HepG2 (cell line): ENCODE data around the gene HOXD1. TPM values are rescaled to one million over a fixed set of nuclear protein-coding genes. Genes with fewer than 3 reads are reported as not detected.
A peak's percentile ranks its signal among the peaks of the same experiment; 100 is the strongest.

Experiments
- DR1 ChIP-seq: sonication (generic); formaldehyde crosslinking; IDR thresholded peaks from 2 replicates; pipeline ENCODE4 v1.8.0; 2021; ENCODE audit warnings: mild to moderate bottlenecking, missing genetic modification reagents, inconsistent platforms
- TMF1 ChIP-seq: sonication (generic); formaldehyde crosslinking; IDR thresholded peaks from 2 replicates; pipeline ENCODE4 v1.8.1; 2022; ENCODE audit warnings: low read depth, missing genetic modification reagents
- polyA plus RNA-seq, 8 experiments: library from polyadenylated mRNA; depleted of rRNA in 3 of 8; stranded (reverse) in 7 of 8; unstranded in 1 of 8; fragments of >200 nt; fragmentation: Illumina TruSeq in 4 of 8; extraction: Trizol in 4 of 8; gene quantifications; 2 replicates each; pipeline versions ENCODE4 v1.2.1 to v1.2.3, GENCODE V29; 2011 to 2016; ENCODE audit warnings: low read depth in 4 of 8, missing spikeins in 1 of 8, mixed read lengths in 1 of 8; ENCODE audit not compliant: insufficient read depth in 1 of 8
- total RNA-seq, 5 experiments: library from RNA; depleted of rRNA; stranded (reverse); fragments of >200 nt; fragmentation: Illumina TruSeq; extraction: Trizol; gene quantifications; 2 replicates each; pipeline ENCODE4 v1.2.3, GENCODE V29; 2016; ENCODE audit warnings: low read depth in 1 of 5
- TF ChIP-seq, protein P1 (sequence below): sonication (generic); formaldehyde crosslinking; IDR thresholded peaks from 2 replicates; pipeline ENCODE4; 2020; ENCODE audit warnings: missing genetic modification reagents, mild to moderate bottlenecking, borderline replicate concordance
- TF ChIP-seq, protein P2 (sequence below): sonication (generic); formaldehyde crosslinking; IDR thresholded peaks from 2 replicates; pipeline ENCODE4 v1.8.0; 2022; ENCODE audit warnings: mild to moderate bottlenecking, missing genetic modification reagents
- TF ChIP-seq, protein P3 (sequence below): sonication (generic); formaldehyde crosslinking; conservative IDR thresholded peaks from 2 replicates; pipeline ENCODE4 v1.8.0; 2022; ENCODE audit warnings: low read depth, missing genetic modification reagents
- TF ChIP-seq, protein P4 (sequence below): sonication (generic); formaldehyde crosslinking; IDR thresholded peaks from 2 replicates; pipeline ENCODE4 v1.5.0; 2020; ENCODE audit warnings: mild to moderate bottlenecking, missing genetic modification reagents, borderline replicate concordance
- TF ChIP-seq, protein P5 (sequence below): sonication (generic); formaldehyde crosslinking; IDR thresholded peaks from 2 replicates; pipeline ENCODE4 v1.4.0; 2020; ENCODE audit warnings: missing genetic modification reagents
- TF ChIP-seq, protein P6 (sequence below): sonication (generic); formaldehyde crosslinking; IDR thresholded peaks from 2 replicates; pipeline ENCODE4 v1.8.1; 2023; ENCODE audit warnings: missing genetic modification reagents, inconsistent platforms, borderline replicate concordance

The HOXD1 gene
- total and polyA plus RNA-seq, 2 of the 13 experiments (the other 11 are each of a cell fraction or from before 2014, with no cell fraction given): 10.0 to 22.3 TPM

DNA sequence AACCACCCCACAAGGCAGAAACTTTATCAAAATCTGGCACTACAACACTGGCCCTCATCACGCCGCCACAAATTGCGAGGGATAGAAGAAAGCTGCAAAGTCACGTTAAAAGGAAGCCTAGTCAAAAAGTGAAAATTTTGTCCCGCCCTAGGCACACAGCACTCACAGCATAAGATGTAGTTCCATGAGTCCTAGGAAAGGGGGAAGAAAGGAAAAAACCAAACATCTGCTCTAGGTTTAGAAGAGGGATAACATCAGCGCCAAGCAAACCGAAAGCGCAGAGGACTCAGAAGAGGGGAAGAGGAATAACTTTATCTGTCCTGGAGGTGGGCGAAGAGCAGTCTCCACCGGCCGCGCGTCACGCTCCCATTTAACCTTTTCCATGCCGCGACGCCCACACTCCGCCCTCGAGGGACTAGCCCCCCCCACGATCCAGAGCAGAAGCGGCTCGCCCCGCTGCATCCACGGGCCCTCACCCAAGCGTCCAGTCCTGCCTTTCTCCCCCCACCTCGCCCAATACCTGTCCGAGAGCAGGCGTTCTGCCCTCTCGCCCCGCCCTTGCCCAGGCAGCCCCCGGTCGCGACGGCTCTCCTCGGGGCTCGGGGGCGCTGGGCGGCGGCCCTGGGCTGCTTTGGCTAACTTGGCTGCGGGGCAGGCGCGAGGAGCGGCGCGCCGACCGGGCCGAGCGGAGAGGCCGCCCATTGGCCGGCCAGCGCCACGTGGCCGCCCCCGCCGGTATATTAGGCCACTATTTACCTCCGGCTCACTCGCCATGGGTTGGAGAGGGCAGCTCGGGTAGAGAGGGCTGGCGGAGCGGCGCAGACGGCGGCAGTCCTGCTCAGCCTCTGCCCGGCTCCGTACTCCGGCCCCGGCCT is at the start of gene HOXD1 (continued):
- TF ChIP-seq, protein P1, sequence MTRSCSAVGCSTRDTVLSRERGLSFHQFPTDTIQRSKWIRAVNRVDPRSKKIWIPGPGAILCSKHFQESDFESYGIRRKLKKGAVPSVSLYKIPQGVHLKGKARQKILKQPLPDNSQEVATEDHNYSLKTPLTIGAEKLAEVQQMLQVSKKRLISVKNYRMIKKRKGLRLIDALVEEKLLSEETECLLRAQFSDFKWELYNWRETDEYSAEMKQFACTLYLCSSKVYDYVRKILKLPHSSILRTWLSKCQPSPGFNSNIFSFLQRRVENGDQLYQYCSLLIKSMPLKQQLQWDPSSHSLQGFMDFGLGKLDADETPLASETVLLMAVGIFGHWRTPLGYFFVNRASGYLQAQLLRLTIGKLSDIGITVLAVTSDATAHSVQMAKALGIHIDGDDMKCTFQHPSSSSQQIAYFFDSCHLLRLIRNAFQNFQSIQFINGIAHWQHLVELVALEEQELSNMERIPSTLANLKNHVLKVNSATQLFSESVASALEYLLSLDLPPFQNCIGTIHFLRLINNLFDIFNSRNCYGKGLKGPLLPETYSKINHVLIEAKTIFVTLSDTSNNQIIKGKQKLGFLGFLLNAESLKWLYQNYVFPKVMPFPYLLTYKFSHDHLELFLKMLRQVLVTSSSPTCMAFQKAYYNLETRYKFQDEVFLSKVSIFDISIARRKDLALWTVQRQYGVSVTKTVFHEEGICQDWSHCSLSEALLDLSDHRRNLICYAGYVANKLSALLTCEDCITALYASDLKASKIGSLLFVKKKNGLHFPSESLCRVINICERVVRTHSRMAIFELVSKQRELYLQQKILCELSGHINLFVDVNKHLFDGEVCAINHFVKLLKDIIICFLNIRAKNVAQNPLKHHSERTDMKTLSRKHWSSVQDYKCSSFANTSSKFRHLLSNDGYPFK (CRISPR knock-in tag): peak; percentile 61
- TF ChIP-seq, protein P2, sequence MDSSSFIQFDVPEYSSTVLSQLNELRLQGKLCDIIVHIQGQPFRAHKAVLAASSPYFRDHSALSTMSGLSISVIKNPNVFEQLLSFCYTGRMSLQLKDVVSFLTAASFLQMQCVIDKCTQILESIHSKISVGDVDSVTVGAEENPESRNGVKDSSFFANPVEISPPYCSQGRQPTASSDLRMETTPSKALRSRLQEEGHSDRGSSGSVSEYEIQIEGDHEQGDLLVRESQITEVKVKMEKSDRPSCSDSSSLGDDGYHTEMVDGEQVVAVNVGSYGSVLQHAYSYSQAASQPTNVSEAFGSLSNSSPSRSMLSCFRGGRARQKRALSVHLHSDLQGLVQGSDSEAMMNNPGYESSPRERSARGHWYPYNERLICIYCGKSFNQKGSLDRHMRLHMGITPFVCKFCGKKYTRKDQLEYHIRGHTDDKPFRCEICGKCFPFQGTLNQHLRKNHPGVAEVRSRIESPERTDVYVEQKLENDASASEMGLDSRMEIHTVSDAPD (CRISPR knock-in tag): no peak
- TF ChIP-seq, protein P3, sequence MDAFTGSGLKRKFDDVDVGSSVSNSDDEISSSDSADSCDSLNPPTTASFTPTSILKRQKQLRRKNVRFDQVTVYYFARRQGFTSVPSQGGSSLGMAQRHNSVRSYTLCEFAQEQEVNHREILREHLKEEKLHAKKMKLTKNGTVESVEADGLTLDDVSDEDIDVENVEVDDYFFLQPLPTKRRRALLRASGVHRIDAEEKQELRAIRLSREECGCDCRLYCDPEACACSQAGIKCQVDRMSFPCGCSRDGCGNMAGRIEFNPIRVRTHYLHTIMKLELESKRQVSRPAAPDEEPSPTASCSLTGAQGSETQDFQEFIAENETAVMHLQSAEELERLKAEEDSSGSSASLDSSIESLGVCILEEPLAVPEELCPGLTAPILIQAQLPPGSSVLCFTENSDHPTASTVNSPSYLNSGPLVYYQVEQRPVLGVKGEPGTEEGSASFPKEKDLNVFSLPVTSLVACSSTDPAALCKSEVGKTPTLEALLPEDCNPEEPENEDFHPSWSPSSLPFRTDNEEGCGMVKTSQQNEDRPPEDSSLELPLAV (CRISPR knock-in tag): no peak
- no peak for TF ChIP-seq DR1 (CRISPR knock-in tag)
- peak; percentile 77; the same call in 1 of the 2 replicates for TF ChIP-seq TMF1 (CRISPR knock-in tag)
- TF ChIP-seq, protein P4, sequence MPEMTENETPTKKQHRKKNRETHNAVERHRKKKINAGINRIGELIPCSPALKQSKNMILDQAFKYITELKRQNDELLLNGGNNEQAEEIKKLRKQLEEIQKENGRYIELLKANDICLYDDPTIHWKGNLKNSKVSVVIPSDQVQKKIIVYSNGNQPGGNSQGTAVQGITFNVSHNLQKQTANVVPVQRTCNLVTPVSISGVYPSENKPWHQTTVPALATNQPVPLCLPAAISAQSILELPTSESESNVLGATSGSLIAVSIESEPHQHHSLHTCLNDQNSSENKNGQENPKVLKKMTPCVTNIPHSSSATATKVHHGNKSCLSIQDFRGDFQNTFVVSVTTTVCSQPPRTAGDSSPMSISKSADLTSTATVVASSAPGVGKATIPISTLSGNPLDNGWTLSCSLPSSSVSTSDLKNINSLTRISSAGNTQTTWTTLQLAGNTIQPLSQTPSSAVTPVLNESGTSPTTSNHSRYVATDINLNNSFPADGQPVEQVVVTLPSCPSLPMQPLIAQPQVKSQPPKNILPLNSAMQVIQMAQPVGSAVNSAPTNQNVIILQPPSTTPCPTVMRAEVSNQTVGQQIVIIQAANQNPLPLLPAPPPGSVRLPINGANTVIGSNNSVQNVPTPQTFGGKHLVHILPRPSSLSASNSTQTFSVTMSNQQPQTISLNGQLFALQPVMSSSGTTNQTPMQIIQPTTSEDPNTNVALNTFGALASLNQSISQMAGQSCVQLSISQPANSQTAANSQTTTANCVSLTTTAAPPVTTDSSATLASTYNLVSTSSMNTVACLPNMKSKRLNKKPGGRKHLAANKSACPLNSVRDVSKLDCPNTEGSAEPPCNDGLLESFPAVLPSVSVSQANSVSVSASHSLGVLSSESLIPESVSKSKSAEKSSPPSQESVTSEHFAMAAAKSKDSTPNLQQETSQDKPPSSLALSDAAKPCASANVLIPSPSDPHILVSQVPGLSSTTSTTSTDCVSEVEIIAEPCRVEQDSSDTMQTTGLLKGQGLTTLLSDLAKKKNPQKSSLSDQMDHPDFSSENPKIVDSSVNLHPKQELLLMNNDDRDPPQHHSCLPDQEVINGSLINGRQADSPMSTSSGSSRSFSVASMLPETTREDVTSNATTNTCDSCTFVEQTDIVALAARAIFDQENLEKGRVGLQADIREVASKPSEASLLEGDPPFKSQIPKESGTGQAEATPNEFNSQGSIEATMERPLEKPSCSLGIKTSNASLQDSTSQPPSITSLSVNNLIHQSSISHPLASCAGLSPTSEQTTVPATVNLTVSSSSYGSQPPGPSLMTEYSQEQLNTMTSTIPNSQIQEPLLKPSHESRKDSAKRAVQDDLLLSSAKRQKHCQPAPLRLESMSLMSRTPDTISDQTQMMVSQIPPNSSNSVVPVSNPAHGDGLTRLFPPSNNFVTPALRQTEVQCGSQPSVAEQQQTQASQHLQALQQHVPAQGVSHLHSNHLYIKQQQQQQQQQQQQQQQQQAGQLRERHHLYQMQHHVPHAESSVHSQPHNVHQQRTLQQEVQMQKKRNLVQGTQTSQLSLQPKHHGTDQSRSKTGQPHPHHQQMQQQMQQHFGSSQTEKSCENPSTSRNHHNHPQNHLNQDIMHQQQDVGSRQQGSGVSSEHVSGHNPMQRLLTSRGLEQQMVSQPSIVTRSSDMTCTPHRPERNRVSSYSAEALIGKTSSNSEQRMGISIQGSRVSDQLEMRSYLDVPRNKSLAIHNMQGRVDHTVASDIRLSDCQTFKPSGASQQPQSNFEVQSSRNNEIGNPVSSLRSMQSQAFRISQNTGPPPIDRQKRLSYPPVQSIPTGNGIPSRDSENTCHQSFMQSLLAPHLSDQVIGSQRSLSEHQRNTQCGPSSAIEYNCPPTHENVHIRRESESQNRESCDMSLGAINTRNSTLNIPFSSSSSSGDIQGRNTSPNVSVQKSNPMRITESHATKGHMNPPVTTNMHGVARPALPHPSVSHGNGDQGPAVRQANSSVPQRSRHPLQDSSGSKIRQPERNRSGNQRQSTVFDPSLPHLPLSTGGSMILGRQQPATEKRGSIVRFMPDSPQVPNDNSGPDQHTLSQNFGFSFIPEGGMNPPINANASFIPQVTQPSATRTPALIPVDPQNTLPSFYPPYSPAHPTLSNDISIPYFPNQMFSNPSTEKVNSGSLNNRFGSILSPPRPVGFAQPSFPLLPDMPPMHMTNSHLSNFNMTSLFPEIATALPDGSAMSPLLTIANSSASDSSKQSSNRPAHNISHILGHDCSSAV (CRISPR knock-in tag): no peak
- TF ChIP-seq, protein P5, sequence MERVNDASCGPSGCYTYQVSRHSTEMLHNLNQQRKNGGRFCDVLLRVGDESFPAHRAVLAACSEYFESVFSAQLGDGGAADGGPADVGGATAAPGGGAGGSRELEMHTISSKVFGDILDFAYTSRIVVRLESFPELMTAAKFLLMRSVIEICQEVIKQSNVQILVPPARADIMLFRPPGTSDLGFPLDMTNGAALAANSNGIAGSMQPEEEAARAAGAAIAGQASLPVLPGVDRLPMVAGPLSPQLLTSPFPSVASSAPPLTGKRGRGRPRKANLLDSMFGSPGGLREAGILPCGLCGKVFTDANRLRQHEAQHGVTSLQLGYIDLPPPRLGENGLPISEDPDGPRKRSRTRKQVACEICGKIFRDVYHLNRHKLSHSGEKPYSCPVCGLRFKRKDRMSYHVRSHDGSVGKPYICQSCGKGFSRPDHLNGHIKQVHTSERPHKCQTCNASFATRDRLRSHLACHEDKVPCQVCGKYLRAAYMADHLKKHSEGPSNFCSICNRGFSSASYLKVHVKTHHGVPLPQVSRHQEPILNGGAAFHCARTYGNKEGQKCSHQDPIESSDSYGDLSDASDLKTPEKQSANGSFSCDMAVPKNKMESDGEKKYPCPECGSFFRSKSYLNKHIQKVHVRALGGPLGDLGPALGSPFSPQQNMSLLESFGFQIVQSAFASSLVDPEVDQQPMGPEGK: peak; percentile 88
- TF ChIP-seq, protein P6, sequence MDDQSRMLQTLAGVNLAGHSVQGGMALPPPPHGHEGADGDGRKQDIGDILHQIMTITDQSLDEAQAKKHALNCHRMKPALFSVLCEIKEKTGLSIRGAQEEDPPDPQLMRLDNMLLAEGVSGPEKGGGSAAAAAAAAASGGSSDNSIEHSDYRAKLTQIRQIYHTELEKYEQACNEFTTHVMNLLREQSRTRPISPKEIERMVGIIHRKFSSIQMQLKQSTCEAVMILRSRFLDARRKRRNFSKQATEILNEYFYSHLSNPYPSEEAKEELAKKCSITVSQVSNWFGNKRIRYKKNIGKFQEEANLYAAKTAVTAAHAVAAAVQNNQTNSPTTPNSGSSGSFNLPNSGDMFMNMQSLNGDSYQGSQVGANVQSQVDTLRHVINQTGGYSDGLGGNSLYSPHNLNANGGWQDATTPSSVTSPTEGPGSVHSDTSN: no peak
